Prostate gland (tissue), 2 donors: Measurements from ENCODE around the gene CLIC3.

ENCODE experiments used
- CTCF ChIP-seq, 4 experiments: fragments of 200-600 bp in 2 of 4; fragments of 450-650 bp in 2 of 4; sonication (generic) in 2 of 4; IDR thresholded peaks; 1 replicate in 3 of 4; 2 replicates in 1 of 4; pipeline ENCODE4 v1.5.1; 2016 to 2019; ENCODE audit warnings: antibody characterized with exemption in 4 of 4, mild to moderate bottlenecking in 2 of 4, moderate library complexity in 2 of 4
- POLR2A ChIP-seq: fragments of 450-650 bp; IDR thresholded peaks from one replicate; pipeline ENCODE4 v1.6.1; 2016; ENCODE audit warnings: antibody characterized with exemption, mild to moderate bottlenecking
- POLR2AphosphoS5 ChIP-seq: sonication (generic); formaldehyde crosslinking; IDR thresholded peaks from one replicate; pipeline ENCODE4 v1.6.1; 2017; ENCODE audit warnings: antibody characterized with exemption

GRCh38 chr9:136973618-136974617, 22.4 kb downstream of the CLIC3 start:
- no peak for TF ChIP-seq POLR2A
- no peak for TF ChIP-seq CTCF (IDR thresholded peaks at IDR 0.05)
- TF ChIP-seq POLR2AphosphoS5 = no peak
